ENCODE measurements around the gene EN1. TPM values are rescaled to one million over a fixed set of nuclear protein-coding genes. Genes with fewer than 3 reads are reported as not detected.

The EN1 gene
- total RNA-seq, 3 donors from 2014 or later = not detected

DNA sequence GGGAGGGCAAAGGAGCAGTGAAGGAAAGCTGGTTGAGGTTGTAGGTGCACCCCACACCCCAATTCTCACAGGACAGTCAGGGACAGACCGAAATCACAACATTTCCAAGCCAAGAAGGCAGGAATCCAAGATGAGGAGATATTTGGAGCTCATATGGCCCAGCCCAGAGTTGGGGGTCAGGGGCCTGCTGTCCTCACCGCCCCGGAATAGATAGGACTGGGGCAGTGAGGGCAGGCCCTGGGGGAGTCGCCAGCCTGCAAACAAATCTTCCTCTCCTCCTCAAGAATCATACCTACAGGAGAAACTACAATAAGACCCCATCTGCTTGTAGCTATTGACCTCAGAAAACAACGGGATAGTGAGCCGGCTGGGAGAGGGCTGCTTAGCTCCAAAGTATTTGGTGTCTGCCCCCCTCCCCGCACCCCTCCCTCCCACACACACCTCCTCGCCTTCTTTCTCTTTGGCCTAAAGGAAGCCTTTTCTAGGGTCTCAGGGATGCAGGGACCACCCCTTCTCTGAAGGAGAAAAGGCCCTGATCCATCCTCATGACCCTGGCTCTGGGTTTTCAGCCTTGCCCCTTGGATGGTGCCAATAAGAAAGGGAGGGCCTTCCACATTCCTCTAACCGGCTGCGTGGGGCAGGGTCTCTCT, 3.8 kb downstream of the EN1 start:
- Histone ChIP-seq H3K36me3 (ENCODE audit: low read depth) (no peaks in the 10 kb centered on the region), H3K4me1 (ENCODE audit: low read depth) (peaks cover 18% of the 10 kb centered on the region), H3K9me3 (no peaks in the 10 kb centered on the region), H3K4me3 (no peak overlapping the region)
- ATAC-seq (no peak), DNase-seq (no peak)
- intact Hi-C loops (cut with DNase I, micrococcal nuclease) = no loop called here
- TF ChIP-seq, protein P1, sequence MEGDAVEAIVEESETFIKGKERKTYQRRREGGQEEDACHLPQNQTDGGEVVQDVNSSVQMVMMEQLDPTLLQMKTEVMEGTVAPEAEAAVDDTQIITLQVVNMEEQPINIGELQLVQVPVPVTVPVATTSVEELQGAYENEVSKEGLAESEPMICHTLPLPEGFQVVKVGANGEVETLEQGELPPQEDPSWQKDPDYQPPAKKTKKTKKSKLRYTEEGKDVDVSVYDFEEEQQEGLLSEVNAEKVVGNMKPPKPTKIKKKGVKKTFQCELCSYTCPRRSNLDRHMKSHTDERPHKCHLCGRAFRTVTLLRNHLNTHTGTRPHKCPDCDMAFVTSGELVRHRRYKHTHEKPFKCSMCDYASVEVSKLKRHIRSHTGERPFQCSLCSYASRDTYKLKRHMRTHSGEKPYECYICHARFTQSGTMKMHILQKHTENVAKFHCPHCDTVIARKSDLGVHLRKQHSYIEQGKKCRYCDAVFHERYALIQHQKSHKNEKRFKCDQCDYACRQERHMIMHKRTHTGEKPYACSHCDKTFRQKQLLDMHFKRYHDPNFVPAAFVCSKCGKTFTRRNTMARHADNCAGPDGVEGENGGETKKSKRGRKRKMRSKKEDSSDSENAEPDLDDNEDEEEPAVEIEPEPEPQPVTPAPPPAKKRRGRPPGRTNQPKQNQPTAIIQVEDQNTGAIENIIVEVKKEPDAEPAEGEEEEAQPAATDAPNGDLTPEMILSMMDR (IDR thresholded peaks at IDR 0.05) = no peak

DNA sequence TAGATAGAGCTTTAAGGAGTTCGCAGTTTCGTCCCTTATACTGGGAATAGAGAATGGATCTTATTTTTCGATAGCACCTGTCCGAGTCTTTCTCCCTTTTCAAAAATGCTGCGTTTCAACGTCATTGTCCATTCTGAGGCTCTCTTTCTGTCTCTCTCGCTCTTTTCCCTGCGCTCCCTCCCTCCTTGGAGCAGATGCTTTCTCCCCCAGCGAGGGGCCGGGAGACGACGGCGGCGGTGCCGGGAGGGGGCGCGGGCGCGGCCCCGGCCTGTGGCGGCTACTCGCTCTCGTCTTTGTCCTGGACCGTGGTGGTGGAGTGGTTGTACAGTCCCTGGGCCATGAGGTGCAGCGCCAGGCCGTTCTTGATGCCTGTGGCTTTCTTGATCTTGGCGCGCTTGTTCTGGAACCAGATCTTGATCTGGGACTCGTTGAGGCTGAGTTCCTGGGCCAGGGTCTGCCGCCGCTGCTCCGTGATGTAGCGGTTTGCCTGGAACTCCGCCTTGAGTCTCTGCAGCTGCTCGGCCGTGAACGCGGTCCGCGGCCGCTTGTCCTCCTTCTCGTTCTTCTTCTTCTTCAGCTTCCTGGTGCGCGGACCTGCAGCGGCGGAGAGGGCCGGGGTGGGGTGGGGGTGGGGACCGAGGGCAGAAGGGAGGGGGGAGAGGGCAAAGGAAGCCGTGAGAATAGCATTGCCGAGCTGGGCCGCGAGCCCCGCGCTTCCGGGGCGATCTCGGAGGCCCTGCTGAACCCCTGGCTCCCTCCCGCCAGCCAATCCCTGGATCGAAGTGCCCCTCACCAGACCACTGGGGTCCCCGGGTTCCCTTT, 4.6 kb downstream of the EN1 start:
- DNase-seq (no peak), ATAC-seq (no peak)
- intact Hi-C loops (cut with DNase I, micrococcal nuclease) = no loop called here
- H3K4me1 ChIP-seq (ENCODE audit: low read depth) = peaks cover 16% of the 10 kb centered on the region
- TF ChIP-seq, protein P1 (IDR thresholded peaks at IDR 0.05) = no peak
- H3K4me3 ChIP-seq = no peak overlapping the region
- H3K36me3 ChIP-seq (ENCODE audit: low read depth) = no peaks in the 10 kb centered on the region
- no peaks in the 10 kb centered on the region for H3K9me3 ChIP-seq

DNA sequence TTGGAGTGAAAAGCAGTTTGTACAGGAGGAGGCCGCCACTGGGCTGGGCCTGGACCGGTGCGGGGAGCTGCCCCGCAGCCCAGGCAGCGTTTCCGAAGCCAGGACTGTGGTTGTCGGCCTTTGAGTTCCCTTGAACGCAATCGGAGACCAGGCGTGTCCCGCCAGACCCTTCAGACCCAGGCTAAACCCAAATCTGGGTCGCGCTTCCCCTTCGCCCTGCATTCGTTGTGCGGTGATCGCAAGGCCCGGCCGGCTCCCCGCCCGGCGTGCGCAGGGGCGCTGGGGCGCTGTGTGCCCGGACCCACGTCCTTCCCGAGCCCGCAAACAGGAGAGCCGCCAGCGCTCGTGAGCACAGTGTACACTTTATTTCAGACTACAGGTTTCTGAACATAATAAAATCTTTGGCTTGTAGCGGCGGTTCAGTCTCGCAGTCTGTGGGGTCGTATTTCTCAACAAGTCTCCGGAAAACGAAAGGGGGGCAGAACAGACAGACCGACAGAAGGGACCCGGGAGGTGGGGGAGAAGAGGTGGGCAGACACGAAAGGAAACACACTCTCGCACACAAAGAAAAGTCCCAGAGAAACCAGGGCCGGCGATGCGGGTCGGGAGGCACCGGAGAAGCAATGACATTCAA, 5.5 kb downstream of the EN1 start:
- ATAC-seq = no peak
- Histone ChIP-seq H3K36me3 (ENCODE audit: low read depth) (no peaks in the 10 kb centered on the region), H3K4me3 (no peak overlapping the region), H3K4me1 (ENCODE audit: low read depth) (peaks cover 10% of the 10 kb centered on the region), H3K9me3 (no peaks in the 10 kb centered on the region)
- no peak for DNase-seq
- intact Hi-C loops (cut with DNase I, micrococcal nuclease) = no loop called here
- TF ChIP-seq, protein P1 (IDR thresholded peaks at IDR 0.05) = no peak

DNA sequence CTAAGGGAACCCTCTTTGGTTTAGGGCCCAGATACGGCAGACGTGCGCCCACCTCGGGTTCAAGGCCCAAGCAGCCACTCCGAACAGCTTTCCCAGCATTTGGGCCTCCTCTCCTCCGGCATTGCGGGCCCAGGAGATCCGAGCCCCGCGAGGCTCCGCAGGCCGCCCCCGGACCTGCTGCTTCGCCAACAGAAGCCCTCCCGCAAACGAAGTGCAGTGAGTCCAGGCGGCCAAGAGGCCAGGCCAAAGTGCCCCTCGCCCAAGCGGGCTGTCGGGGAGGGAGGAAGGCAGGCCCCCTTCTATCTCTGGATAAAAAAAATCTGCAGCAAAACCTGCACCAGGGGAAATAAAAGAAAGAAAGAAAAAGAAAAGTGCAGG, 6.0 kb downstream of the EN1 start:
- TF ChIP-seq, protein P1 (IDR thresholded peaks at IDR 0.05) = no peak
- Histone ChIP-seq H3K9me3 (no peaks in the 10 kb centered on the region), H3K4me1 (ENCODE audit: low read depth) (peaks cover 6% of the 10 kb centered on the region), H3K4me3 (no peak overlapping the region), H3K36me3 (ENCODE audit: low read depth) (no peaks in the 10 kb centered on the region)
- intact Hi-C loops (cut with DNase I, micrococcal nuclease) = no loop called here
- ATAC-seq (no peak), DNase-seq (no peak)

DNA sequence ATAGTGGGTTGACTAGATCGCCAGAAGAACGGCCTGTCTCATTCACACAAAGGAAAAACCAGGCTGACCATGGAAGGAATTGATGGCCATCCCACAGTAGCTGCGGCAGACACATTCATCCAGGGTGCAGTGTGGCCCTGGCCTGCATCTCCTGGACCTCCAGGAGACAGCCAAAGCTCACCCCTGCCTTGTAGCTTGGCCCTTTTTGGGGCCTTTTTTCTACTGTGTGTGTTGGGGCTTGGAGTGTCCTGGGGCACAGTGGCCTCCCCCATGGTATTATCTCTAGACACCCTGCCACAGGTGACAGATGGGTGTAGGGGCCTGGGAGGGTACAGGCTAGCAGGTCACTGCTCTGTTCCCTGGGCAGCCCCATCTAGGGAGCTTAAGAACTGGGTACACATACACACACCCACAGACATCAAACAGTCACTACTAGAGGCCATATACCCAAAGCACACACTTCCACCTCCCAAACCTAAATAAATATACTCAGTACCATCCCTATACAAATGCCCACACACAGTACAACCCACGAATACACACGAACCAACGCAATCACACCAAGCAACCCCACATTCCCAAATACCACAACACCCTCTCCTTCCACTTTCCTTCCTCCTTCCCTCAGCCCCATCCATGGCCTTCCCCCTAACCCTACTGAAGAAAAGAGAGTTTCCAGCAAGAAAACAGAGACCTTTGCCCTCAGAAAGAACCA, 8.6 kb downstream of the EN1 start:
- H3K9me3 ChIP-seq = no peaks in the 10 kb centered on the region
- intact Hi-C loops (cut with DNase I, micrococcal nuclease) = no loop called here
- H3K4me1 ChIP-seq (ENCODE audit: low read depth) = peaks cover 13% of the 10 kb centered on the region
- no peak overlapping the region for H3K4me3 ChIP-seq
- no peaks in the 10 kb centered on the region for H3K36me3 ChIP-seq (ENCODE audit: low read depth)
- TF ChIP-seq, protein P1 (IDR thresholded peaks at IDR 0.05) = no peak
- ATAC-seq = no peak
- no peak for DNase-seq

Data from mucosa of descending colon (tissue), 3 donors.